Upper lobe of right lung (tissue), 1 donor: Measurements from ENCODE around the gene PCDHGC3. TPM values are rescaled to one million over a fixed set of nuclear protein-coding genes. Genes with fewer than 3 reads are reported as not detected.

Source experiments
- ATAC-seq: fragments of 200-7000 bp; cut with Tn5 transposase; one replicate; pipeline ENCODE4 v1.9.1; 2020; ENCODE audit warnings: mild to moderate bottlenecking, moderate library complexity
- DNase-seq: peaks from one replicate; pipeline ENCODE4 v3.0.0-alpha.2; 2020
- H3K27ac ChIP-seq: fragments of 200-600 bp; one replicate; pipeline ENCODE4 v1.8.0; 2022
- H3K27me3 ChIP-seq: fragments of 200-600 bp; one replicate; pipeline ENCODE4 v1.8.0; 2022; ENCODE audit warnings: mild to moderate bottlenecking
- H3K36me3 ChIP-seq: fragments of 200-600 bp; one replicate; pipeline ENCODE4 v1.8.0; 2022
- H3K4me1 ChIP-seq: fragments of 200-600 bp; one replicate; pipeline ENCODE4 v1.8.0; 2022
- H3K4me3 ChIP-seq: fragments of 200-600 bp; one replicate; pipeline ENCODE4 v1.8.0; 2022; ENCODE audit warnings: mild to moderate bottlenecking
- H3K9me3 ChIP-seq: fragments of 200-600 bp; one replicate; pipeline ENCODE4 v1.8.0; 2022
- CTCF ChIP-seq: fragments of 200-600 bp; IDR thresholded peaks from one replicate; pipeline ENCODE4 v1.8.0; 2022; ENCODE audit warnings: antibody characterized with exemption
- intact Hi-C: fragments of 100-400 bp; cut with DNase I; formaldehyde crosslinking; loops from one replicate; pipeline ENCODE4 v1.11.0; 2022
- total RNA-seq: library from RNA; stranded (reverse); fragmentation: NEBNext Ultra II Directional; extraction: Animal tissue kit (Norgen Biotek cat#: 25700); gene quantifications from one replicate; pipeline ENCODE4 v1.2.1, GENCODE V29; 2021
- donor health status: DM: no; HTN: yes; CAD: no; lungs with severe emphysema.

The PCDHGC3 gene
- total RNA-seq, 1 donor from 2014 or later, result 109 TPM

- H3K27me3 ChIP-seq, result peaks cover 12% of the 10 kb centered on the region
- no peak for DNase-seq
- H3K4me1 ChIP-seq, result peaks cover 31% of the 10 kb centered on the region
- H3K36me3 ChIP-seq, result peaks cover 4% of the 10 kb centered on the region
- ATAC-seq, result no peak
- intact Hi-C loops, result no loop called here
- no peaks in the 10 kb centered on the region for H3K9me3 ChIP-seq
- no peak overlapping the region for H3K27ac ChIP-seq
- no peak overlapping the region for H3K4me3 ChIP-seq
- no peak for TF ChIP-seq CTCF
These were observed 15.0 kb downstream of the PCDHGC3 start for GRCh38 chr5:141490771-141491170.

GRCh38 chr5:141491323-141492167 lies 15.8 kb downstream of the PCDHGC3 start:
- peaks cover 12% of the 10 kb centered on the region for H3K27me3 ChIP-seq
- H3K9me3 ChIP-seq, result no peaks in the 10 kb centered on the region
- H3K4me3 ChIP-seq, result peak overlapping the region; percentile 4
- DNase-seq (no peak), ATAC-seq (no peak)
- H3K4me1 ChIP-seq, result peaks cover 31% of the 10 kb centered on the region
- no peak for TF ChIP-seq CTCF
- H3K27ac ChIP-seq, result no peak overlapping the region
- peaks cover 1% of the 10 kb centered on the region for H3K36me3 ChIP-seq
- intact Hi-C loops, result no loop called here

GRCh38 chr5:141492168-141492885 lies 16.6 kb downstream of the PCDHGC3 start:
- DNase-seq (no peak), ATAC-seq (peak; percentile 45)
- Histone ChIP-seq H3K36me3 (no peaks in the 10 kb centered on the region), H3K4me1 (peaks cover 31% of the 10 kb centered on the region), H3K27ac (no peak overlapping the region), H3K4me3 (peak overlapping the region; percentile 4), H3K27me3 (peaks cover 12% of the 10 kb centered on the region), H3K9me3 (no peaks in the 10 kb centered on the region)
- intact Hi-C loops, result no loop called here
- no peak for TF ChIP-seq CTCF

- TF ChIP-seq CTCF, result no peak
- Histone ChIP-seq H3K27ac (peak overlapping the region; percentile 17), H3K4me3 (no peak overlapping the region), H3K4me1 (peaks cover 31% of the 10 kb centered on the region), H3K27me3 (peaks cover 12% of the 10 kb centered on the region), H3K36me3 (peaks cover 6% of the 10 kb centered on the region), H3K9me3 (no peaks in the 10 kb centered on the region)
- DNase-seq (no peak), ATAC-seq (no peak)
- intact Hi-C loops, result no loop called here
These were observed 18.0 kb downstream of the PCDHGC3 start for GRCh38 chr5:141493500-141494422.

- peaks cover 12% of the 10 kb centered on the region for H3K27me3 ChIP-seq
- no peaks in the 10 kb centered on the region for H3K9me3 ChIP-seq
- intact Hi-C loops, result no loop called here
- ATAC-seq, result no peak
- no peak for TF ChIP-seq CTCF
- peaks cover 31% of the 10 kb centered on the region for H3K4me1 ChIP-seq
- H3K27ac ChIP-seq, result no peak overlapping the region
- no peak overlapping the region for H3K4me3 ChIP-seq
- no peak for DNase-seq
- H3K36me3 ChIP-seq, result peaks cover 6% of the 10 kb centered on the region
These were observed 19.1 kb downstream of the PCDHGC3 start for GRCh38 chr5:141494761-141495452.
